Measurements from ENCODE around the gene NUMBL. TPM values are rescaled to one million over a fixed set of nuclear protein-coding genes. Genes with fewer than 3 reads are reported as not detected.

Gene NUMBL
- total and polyA plus RNA-seq, 2 of the 4 experiments (the other 2 are of a cell fraction), result 6.3 to 29.0 TPM

GRCh38 chr19:40629346-40629745 lies 61.1 kb downstream of the NUMBL start:
- no peak overlapping the region for H3K4ac ChIP-seq (ENCODE audit: low read depth, low read length)
- no peak overlapping the region for H2BK5ac ChIP-seq (ENCODE audit: low read depth, low read length, poor library complexity, severe bottlenecking)
- no peak for ATAC-seq (ENCODE audit: low read depth)
- no peaks in the 10 kb centered on the region for H3K9me3 ChIP-seq (ENCODE audit: control insufficient read depth, insufficient read depth, low read length)
- no peak overlapping the region for H4K8ac ChIP-seq (ENCODE audit: low read depth in 2 of 2, low read length in 2 of 2)
- H3K4me1 ChIP-seq (ENCODE audit: control insufficient read depth, insufficient read depth, low read length), result peaks cover 14% of the 10 kb centered on the region
- H4K91ac ChIP-seq (ENCODE audit: insufficient read depth, low read depth, low read length), result no peak overlapping the region
- in situ Hi-C loops (cut with MboI; ENCODE audit: low sequenced_read_pairs) (no loop called here), dilution Hi-C loops (cut with HindIII; ENCODE audit: low sequenced_read_pairs, unreplicated experiment) (no loop called here), intact Hi-C loops (cut with micrococcal nuclease) (no loop called here)
- peaks cover 23% of the 10 kb centered on the region for H3K9me1 ChIP-seq (ENCODE audit: insufficient read depth, low read length)
- no peak overlapping the region for H2BK15ac ChIP-seq (ENCODE audit: low read depth, low read length)
- no peak overlapping the region for H2BK120ac ChIP-seq (ENCODE audit: low read depth, low read length)
- H3K79me1 ChIP-seq (ENCODE audit: low read depth in 1 of 2, low read length in 2 of 2), result peaks cover 0 to 7% of the 10 kb centered on the region in 2 experiments; a peak in 1 of 4 replicates
- no peak overlapping the region for H3K4me2 ChIP-seq (ENCODE audit: low read depth, low read length)
- H3K27ac ChIP-seq (ENCODE audit: insufficient read depth, low read length), result no peak overlapping the region
- no peak overlapping the region for H4K5ac ChIP-seq (ENCODE audit: low read depth, low read length)
- no peak overlapping the region for H3K56ac ChIP-seq (ENCODE audit: extremely low read depth, insufficient read depth, low read length)
- ChIA-PET CTCF (no interaction called here), POLR2A (ENCODE audit: unreplicated experiment) (no interaction called here)
- no peak overlapping the region for H3K14ac ChIP-seq (replicated peaks; ENCODE audit: low read depth, low read length)
- no peak overlapping the region for H2BK20ac ChIP-seq (ENCODE audit: low read depth, low read length)
- TF ChIP-seq NFE2L2 (IDR thresholded peaks at IDR 0.05; ENCODE audit: low read depth, low read length) (no peak), MXI1 (IDR thresholded peaks at IDR 0.05; ENCODE audit: borderline replicate concordance, low read depth, low read length) (no peak), MAFK (IDR thresholded peaks at IDR 0.05; ENCODE audit: low read depth, low read length) (no peak), FOS (IDR thresholded peaks at IDR 0.05; ENCODE audit: low read depth, low read length) (no peak), RFX5 (IDR thresholded peaks at IDR 0.05; ENCODE audit: low read depth, low read length) (no peak), RAD21 (IDR thresholded peaks at IDR 0.05; ENCODE audit: low read length) (no peak), CTCF (conservative IDR thresholded peaks at IDR 0.05; ENCODE audit: low read depth, low read length) (no peak), USF2 (IDR thresholded peaks at IDR 0.05; ENCODE audit: low read depth, low read length) (no peak), POLR2A (IDR thresholded peaks at IDR 0.05; ENCODE audit: low read depth, low read length) (no peak), CEBPB (IDR thresholded peaks at IDR 0.05; ENCODE audit: low read depth, low read length) (no peak), BHLHE40 (IDR thresholded peaks at IDR 0.05; ENCODE audit: low read depth, low read length) (no peak), RCOR1 (IDR thresholded peaks at IDR 0.05; ENCODE audit: insufficient replicate concordance, low read length) (no peak), CHD1 (IDR thresholded peaks at IDR 0.05; ENCODE audit: low read depth, low read length) (no peak), MAZ (IDR thresholded peaks at IDR 0.05; ENCODE audit: borderline replicate concordance, low read depth, low read length) (no peak), SMC3 (IDR thresholded peaks at IDR 0.05; ENCODE audit: low read depth, low read length) (no peak)
- no peak overlapping the region for H3K4me3 ChIP-seq (ENCODE audit: insufficient read depth, low read depth, low read length)
- no peak overlapping the region for H2AK5ac ChIP-seq (ENCODE audit: low read depth, low read length)
- H2AFZ ChIP-seq (replicated peaks; ENCODE audit: low read length, poor library complexity), result no peak overlapping the region
- H2AK9ac ChIP-seq (replicated peaks; ENCODE audit: low read depth, low read length, poor library complexity), result no peak overlapping the region
- 98% methylated on average over 34 of the region's 42 CpGs; no CpG with 5 or more reads in 1 of the 2 experiments for WGBS, 2 experiments (ENCODE audit: extremely low coverage in 2 of 2, insufficient read length in 1 of 2)
- no peak for DNase-seq
- H3K27me3 ChIP-seq (ENCODE audit: control insufficient read depth, insufficient read depth, low read length), result no peaks in the 10 kb centered on the region
- peaks cover 50% of the 10 kb centered on the region for H3K36me3 ChIP-seq (ENCODE audit: control insufficient read depth, insufficient read depth, low read length)
- H3K23ac ChIP-seq (ENCODE audit: low read depth, low read length), result no peak overlapping the region
- no peaks in the 10 kb centered on the region for H4K20me1 ChIP-seq (ENCODE audit: insufficient read depth, low read length)
- no TSS peak for BruUV-seq (replicated peaks)
- H3K9ac ChIP-seq (ENCODE audit: low read depth, low read length), result no peak overlapping the region
- no peak overlapping the region for H3K18ac ChIP-seq (ENCODE audit: low read depth, low read length)
